NCI-H2029 (cell line): ENCODE measurements around the gene RRP36.
A peak's percentile ranks its signal among the peaks of the same experiment; 100 is the strongest.

Source experiments
- DNase-seq: peaks from one replicate; lab custom pipeline; 2025; lab: John Stamatoyannopoulos, UW

The RRP36 gene

DNA sequence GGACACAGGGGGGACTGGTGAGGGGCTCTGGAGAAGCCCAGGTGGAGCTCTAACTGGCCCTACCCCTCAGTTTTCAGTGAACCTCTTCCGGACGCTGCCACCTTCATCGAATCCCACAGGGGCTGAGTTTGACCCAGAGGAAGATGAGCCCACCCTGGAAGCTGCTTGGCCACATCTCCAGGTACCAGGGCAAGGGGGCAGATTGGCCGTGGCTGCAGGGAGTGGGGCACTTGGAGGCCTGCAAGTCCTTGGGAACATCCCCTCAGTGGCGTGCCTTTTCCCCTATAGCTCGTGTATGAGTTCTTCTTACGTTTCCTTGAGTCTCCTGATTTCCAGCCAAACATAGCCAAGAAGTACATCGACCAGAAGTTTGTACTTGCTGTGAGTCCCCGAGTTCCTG, 14.3 kb upstream of the RRP36 start:
- no peak for DNase-seq

DNA sequence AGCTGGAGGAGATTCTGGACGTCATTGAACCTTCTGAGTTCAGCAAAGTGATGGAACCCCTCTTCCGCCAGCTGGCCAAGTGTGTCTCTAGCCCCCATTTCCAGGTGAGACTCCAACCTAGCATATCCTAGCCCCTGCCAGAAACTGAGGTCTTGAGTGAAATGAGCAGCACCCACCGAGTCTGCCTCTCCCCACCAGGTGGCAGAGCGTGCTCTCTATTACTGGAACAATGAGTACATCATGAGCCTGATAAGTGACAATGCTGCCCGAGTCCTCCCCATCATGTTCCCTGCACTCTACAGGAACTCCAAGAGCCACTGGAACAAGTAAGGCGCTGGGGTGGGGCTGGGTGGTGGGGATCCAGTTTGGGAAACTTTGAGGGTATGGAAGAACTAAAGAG, 12.3 kb upstream of the RRP36 start:
- peak; percentile 2 for DNase-seq

DNA sequence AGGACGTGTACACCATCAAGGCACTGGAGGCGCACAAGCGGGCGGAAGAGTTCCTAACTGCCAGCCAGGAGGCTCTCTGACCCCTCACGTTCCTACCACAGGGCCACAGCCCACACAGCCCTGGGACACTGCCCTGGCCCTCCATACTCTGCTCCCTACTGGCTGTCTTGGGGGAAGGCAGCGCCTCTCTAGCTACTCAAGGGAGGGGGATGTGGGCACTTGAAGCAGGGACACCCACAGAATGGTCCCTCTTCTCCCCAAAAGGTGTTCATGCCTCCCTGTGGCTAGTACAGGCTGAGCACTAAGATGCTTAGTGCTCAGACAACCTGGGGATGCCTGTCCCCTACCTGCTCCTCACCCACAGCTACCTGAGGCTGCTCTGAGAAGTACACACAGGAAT, 10.2 kb upstream of the RRP36 start:
- no peak for DNase-seq

DNA sequence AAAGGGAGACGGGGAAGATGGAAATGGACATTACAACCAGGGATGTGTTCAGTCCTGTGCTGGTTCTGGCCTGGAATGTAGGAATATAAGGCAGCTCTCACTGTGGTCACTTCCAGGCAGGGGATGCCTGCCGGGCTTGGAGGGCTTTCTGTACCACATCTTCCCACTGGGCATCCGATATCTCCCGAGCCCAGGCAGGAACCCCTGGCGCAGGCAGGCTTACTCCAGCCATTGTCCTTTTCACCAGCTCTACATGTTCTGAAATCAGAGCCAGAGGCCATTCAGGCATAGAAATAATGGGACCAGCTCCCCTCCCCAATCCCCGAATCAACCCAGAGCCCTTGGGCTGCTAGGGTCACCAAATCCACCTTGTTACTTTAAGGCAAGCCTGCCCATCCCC, 9.1 kb upstream of the RRP36 start:
- no peak for DNase-seq

DNA sequence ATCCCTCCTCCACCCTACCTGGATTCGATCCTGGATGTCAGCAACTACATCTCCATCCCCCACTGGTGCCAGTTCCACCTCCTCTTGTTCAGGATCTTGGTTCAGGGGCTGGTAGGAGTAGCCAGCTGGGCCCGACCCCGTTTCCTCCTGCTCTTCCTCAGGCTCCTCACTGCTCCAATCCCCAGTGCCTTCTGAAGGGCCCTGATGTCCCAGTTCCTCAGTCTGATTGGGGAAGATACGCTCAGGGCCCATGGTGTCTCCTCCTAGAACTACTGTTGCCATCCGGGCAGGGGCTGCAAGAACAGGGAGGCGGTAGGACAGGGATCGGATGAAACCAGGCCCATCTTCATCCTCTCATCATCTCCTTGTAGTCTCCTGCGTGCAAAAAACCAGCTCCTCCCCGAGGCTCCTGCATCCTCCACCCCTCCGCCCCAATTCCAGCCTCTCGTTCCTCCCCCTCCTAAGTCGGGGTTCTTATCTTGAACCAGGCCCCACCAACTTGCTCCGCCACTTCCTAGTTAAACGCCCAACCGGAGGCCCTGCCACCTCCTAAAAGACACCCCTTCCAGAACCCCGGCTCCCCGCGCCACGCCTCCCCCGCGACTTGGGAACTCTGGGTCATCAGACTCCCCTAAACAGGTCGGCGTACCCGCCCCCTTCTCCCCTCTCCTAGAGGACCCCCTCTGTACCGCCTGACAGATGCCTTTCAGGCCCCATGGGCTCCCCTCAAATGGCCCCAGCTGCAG, 8.2 kb upstream of the RRP36 start:
- no peak for DNase-seq

DNA sequence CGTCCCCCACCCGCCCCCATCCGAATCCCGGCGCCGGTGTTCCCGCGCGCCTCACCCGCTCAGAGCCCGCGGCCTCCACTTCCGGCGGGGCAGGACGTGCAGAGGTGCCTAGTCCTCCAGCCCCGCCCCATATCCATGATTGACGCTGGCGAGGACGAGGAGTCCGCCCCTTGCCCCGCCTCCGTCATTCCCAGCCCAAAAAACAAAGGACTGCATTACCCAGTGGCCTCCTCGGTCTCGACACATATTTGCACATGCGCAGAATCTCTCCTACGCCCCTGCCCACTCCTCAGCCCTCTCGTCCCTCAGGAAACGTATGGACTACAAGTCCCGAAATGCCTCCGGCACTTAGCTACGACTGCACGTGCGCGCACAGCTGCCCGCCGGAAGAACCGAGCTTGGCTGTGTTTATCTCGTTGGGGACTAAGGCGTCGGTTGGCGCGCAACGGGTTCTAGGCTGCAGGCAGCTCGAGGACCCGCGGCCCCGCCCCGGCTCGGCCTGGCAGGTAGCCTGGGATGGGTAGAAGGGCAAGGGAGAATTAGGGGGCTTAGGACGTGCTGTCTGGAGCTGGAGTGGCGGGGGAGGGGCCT, 7.5 kb upstream of the RRP36 start, which contains the start of the genes KLHDC3 and MEA1:
Gene KLHDC3 (plus strand): TSS at position 407 of the 591 bp plus-strand sequence. CDS start 2,944 bp downstream, outside the sequence.
Gene MEA1 (minus strand): TSS at position 104 of the 591 bp plus-strand sequence. CDS start 133 bp downstream, outside the sequence.
- DNase-seq: peak; percentile 100

DNA sequence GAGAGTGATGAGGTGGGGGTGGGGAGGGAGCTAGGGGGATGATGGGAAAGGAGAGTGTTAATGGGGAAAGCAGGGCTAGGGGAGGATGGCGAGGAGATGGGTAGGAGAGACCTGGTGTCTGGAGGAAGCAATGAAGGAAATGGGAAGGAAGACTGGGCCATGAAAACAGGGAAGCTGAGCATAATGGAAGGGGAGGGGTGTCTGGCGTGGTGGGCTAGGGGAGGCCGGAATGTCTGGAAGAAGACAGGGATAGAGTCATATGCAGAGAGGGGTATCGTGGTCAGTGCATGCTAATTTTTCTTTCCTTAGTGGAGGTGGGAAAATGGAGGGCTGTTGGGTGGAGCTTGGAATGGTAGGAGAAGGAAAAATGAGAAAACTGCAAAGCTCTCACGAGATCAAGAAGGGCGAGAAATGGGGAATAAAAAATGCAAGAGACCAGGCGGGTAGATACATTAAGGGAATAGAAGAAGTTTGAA, 7.0 kb upstream of the RRP36 start:
- peak; percentile 2 for DNase-seq

DNA sequence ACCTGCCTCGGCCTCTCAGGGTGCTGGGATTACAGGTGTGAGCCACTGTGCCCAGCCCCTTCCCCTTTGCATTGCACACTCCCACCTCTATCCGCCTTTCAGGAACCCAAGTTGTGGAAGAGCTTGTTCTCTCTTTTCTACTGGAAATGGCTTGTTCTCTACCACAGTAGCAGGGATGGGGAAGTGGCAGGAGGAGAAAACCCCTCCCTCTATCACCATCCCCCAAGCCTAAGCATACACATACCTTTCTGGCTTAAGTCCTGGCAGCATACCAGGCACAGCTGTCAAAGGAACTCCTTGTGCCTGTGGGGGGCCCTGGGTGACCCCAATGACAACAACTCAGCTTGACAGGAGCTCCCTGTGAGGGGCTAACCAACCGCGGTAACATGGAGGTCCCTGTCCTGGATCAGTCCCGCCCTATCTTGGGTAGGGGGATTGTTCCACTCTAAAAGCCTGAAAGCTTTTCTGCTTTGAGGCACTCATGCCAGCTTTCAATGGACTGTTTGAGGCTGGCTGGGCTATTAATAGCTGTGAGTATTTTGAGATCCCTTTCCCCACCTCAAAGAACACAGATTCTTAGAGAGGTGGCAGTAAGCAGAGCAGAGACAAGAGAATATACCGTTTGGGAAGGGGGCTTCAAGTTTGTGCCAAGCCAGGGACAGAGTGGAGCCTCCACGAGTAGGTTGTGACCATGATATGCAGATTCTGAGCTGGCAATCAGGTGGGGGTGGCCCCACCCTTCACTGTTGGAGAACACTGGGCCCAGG, 5.1 kb upstream of the RRP36 start:
- DNase-seq: no peak

DNA sequence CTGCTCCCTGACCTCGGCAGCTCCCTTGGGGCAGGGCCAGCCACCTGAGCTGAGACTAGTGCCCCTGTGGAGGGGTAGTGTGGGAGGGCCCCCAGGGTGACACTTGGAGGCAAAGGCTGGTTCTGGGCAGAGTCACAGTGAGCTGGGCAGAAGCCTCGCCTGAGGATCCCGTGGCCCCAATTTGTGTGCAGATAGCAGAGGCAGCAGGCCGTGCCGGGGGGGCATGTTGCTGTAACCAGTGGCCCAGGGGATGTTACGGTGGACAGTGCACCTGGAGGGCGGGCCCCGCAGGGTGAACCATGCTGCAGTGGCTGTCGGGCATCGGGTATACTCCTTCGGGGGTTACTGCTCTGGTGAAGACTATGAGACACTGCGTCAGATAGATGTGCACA, 4.5 kb upstream of the RRP36 start:
- no peak for DNase-seq

DNA sequence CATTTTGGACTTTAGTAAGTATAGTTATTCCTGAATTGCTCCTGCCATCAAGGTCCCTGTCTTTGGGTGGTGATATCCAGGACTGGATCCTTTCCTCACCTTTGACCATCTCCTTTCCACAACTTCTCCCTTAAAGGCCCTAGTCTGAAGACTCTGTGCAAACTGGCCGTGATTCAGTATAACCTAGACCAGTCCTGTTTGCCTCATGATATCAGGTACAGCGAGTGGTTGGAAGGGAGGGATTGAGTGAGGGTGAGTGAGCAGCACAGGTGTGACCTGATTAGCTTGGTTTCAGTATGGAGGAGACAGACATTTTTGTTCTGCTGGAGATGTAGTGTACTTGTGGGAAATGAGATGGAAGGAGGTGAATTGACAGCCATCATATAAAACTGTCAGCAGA, 2.3 kb upstream of the RRP36 start:
- no peak for DNase-seq

DNA sequence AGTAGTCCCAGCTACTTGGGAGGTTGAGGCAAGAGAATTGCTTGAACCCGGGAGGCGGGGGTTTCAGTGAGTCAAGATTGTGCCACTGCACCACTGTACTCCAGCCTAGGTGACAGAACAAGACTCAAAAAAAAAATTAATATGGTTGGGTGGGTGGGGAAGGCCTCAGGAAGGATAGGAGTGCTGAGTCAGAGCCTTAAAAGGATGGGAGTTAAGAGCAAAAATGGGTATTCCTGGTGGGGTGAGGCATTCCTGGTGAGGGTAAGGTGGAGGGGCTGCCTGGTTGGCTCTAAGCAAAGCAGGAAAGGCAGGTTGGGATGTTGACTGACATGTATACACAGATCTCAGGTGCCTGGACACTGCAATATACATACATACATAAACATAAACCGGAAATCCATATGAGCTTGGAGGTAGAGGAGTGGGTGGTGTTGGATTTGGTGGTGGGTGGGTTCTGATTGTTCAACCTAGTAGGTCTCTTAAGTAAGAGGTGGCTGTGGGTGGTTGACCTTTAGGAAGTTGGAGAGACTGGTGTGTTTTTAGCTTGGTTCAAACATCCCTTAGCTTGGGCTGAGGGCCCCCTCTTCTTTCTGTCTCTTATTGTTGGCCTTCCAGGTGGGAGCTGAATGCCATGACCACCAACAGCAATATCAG, 1.2 kb upstream of the RRP36 start:
- DNase-seq: no peak

DNA sequence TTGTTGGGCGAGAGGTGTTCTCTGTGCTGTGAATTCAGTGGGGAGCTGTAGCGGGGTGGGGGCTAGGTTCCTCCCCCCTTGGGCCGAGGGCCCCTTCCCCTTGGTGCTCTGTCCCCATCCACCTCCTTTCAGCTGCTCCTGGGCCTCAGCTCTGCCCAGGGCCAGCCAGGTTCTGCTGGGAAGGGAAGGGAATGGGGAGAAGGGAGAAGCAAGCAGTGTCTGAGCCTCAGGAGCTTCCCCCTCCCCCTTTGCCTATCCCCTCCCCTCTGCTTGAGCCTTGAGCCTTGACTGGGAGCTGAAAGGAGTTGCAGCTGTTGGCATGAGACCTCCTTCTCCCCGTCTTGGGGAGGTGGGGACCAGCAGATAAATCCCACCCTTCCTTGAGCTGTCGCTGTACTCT, 576 bp upstream of the RRP36 start:
- DNase-seq: no peak

DNA sequence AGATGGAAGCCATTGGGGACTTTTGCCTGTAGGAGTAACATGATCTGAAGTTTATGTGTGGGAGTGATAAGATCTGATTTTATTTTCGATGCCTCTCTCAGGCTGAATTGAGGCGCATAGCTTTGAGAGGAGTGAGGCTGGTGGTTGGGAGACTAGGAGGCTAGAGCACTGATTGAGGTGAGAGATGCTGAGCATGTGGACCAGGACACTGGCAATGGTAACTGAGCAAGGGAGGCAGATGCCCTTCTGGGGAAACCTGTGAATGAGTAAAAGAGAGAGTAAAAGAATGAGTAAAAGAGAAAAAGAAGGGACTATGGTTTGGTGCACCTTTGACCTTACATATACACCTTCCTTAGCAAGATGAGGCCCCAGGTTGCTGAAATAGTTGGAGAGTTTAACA, 3.0 kb downstream of the RRP36 start:
- DNase-seq: no peak

DNA sequence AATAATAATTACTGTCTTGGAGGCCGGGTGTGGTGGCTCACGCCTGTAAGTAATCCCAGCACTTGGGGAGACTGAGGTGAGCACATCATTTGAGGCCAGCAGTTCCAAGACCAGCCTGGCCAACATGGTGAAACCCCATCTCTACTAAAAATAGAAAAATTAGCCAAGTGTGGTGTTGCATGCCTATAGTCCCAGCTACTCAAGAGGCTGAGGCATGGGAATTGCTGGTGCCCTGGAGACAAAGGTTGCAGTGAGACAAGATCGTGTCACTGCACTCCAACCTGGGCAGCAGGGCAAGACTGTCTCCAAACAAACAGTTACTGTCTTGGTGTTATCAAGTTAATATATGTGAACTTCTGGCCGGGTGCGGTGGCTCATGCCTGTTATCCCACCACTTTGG, 4.9 kb downstream of the RRP36 start:
- DNase-seq: no peak

DNA sequence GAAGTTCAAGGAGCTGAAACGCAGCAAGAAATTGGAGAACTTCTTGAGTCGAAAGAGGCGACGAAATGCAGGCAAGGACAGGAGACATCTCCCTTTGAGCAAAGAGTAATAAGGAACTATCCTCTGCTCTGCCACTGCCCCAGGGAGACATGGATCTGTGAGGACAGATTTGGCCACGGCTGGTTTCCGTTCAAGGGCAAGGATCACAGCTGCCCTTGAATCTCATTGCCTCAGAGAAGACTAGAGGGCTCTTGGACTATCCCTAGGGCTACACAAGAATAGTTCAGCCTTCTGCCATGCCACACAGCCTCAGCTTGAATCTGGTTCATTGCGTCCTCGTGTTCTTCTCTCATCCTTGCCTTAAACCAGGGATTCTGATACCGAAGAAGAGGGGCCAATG, 7.7 kb downstream of the RRP36 start:
- DNase-seq: no peak

DNA sequence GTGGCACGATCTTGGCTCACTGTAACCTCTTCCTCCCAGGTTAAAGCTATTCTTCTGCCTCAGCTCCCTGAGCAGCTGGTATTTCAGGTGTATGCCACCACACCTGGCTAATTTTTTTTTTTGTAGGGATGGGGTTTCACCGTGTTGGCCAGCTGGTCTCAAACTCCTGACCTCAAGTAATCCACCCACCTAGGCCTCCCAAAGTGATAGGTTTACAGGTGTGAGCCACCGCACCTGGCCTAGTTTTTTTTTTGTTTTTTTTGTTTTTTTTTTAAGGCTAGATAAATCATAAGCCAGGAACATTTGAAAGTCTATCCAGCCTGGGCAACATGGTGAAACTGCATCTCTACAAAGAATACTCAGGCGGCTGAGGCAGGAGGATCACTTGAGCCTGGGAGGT, 10.9 kb downstream of the RRP36 start:
- DNase-seq: no peak

DNA sequence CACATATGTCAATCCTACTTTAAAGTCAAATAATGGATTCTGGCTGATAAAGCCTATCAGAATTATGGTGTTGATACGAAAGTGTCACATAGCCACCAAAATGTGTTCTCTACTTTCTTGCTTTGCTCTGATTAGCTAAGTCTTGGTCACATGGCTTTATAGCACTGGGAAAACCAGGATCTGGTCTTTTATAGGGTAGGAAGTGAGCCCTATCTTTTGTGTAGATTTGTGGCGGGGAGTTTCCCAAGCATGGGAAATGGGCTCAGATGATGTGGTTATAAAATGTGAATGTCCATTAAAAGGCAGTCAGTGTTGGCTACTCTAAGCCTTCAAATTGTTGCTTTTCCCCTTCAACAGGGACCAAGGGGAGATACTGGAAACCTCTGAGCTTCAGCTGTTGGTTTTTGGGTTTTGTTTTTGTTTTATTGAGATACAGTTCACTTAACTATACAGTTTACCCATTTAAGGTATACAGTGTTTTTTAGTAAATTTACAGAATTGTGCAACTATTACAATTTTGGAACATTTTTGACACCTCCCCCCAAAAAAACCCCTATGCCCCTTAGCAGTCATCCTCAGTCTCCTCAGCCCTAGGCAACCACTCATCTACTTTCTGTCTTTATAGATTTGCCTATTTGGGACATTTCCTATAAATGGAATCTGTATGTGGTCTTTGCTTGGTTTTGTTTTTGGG, 12.2 kb downstream of the RRP36 start:
- DNase-seq: no peak

DNA sequence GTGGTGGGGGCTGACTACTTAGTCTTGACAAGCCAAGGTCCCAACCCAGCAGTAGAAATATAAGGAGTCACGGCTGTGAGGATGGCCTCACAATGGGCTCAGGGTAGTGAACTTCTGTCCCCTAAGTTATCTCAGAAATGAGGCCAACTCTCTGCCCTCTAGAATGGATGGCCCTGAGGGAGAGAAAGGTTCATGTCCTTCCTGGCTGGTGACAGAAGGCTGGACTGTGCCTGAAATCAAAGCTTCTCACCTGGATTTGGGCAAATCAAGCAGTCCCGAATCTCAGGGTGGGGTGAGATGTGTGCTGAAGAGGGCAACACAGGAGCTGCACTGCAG, 12.7 kb downstream of the RRP36 start:
- DNase-seq: no peak

DNA sequence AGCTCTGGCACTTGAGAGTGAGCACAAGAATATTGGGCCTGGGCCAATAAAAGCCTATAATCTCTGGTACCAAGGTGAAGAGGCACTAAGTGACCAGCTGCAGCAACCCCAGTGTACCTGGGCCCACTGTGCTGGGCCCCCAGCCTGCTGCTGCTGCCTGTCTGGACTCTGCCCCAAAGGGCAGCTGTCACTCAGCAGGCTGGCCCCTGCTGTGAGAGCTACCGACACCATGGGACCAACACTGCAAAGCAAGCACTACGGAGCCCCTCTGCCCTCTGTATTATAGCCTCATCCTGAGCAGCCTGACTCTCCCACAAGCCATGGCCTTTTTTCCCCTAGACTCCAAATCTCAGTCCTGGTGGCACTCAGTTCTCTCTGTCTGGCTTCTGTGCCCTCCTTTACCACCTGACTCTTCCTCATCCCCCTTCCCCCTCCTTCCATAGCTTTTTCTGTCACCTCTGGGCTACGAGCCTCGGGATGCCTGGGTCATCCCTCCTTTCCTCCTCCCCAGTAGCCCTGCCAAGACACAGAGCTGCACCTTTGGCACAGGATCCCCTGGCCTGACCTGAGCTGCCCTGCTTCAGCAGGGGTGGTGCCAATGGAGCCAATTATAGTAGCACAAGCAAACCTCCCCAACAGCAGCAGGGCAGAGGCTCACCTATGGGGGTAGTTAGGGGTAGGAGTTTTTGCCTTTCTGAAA, 14.2 kb downstream of the RRP36 start:
- DNase-seq: no peak

DNA sequence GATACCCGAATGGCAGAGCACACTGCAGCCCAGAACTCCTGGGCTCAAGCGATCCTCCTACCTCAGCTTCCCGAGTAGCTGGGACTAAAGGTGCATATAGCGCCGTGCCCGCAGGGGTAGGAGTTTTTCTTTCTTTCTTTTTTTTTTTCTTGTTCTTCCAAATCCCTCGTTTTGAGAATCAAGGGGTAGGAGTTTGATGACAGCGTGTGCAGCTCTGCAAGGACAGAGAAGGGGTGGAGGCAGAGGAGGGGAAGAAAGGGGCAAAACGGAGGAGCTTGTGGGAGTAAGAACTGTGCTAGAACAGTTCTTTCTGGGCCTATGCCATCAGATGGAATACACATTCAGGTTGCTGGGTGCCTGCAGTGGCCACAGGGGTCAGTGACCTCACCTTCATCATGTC, 15.3 kb downstream of the RRP36 start:
- no peak for DNase-seq

DNA sequence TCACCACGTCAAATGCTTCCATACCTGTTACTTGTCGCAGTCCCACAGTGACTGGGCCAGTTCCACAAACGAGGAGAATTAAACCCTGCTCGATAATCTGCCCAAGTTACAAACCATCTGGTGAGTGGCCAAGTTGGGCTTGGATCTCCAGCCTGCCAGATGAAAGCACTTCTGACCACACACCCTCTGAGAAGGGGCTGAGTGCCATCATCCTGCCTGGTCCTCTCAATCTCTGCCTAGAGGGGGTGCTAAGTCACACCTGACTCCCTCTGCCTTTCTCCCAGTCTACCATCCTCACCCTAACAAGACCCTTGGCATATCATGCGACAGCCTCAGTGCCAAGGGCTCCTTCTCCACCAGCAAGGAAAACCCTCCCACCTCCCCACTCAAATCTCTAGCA, 15.8 kb downstream of the RRP36 start:
- DNase-seq: no peak
